Neutrophil (primary cell): ENCODE data around the gene BLCAP.

Experiments used
- H3K27ac ChIP-seq: fragments of 200-600 bp; sonication (generic); 2 replicates; pipeline ENCODE4 v1.5.1; 2016; ENCODE audit warnings: mild to moderate bottlenecking, moderate library complexity
- H3K27me3 ChIP-seq: fragments of 200-600 bp; sonication (generic); 2 replicates; pipeline ENCODE4 v1.6.0; 2016; ENCODE audit warnings: mild to moderate bottlenecking
- H3K36me3 ChIP-seq: fragments of 200-600 bp; sonication (generic); 2 replicates; pipeline ENCODE4 v1.5.1; 2017
- H3K4me1 ChIP-seq, 2 experiments: fragments of 200-600 bp in 1 of 2; sonication (generic) in 1 of 2; 1 replicate in 1 of 2; 2 replicates in 1 of 2; pipeline versions ENCODE4 v1.5.1 to v1.6.1; 2013 to 2016; ENCODE audit warnings: low read depth in 1 of 2, low read length in 1 of 2, mild to moderate bottlenecking in 1 of 2, moderate library complexity in 1 of 2; ENCODE audit not compliant: control insufficient read depth in 1 of 2, insufficient read depth in 1 of 2
- H3K4me3 ChIP-seq, 2 experiments: fragments of 200-600 bp in 1 of 2; sonication (generic) in 1 of 2; 1 replicate in 1 of 2; 2 replicates in 1 of 2; pipeline ENCODE4 v1.5.1; 2013 to 2016; ENCODE audit warnings: low read depth in 1 of 2, low read length in 1 of 2, mild to moderate bottlenecking in 1 of 2, moderate library complexity in 1 of 2
- H3K9me3 ChIP-seq: fragments of 200-600 bp; sonication (generic); 2 replicates; pipeline ENCODE4 v1.5.1; 2016
- TF ChIP-seq, protein P1 (sequence below): fragments of 200-600 bp; sonication (generic); IDR thresholded peaks from 2 replicates; pipeline ENCODE4 v1.5.1; 2016; ENCODE audit warnings: antibody characterized with exemption

Gene BLCAP

GRCh38 chr20:37566590-37567330, 39.1 kb upstream of the BLCAP start:
- Histone ChIP-seq H3K27me3 (peaks cover 98% of the 10 kb centered on the region), H3K36me3 (no peaks in the 10 kb centered on the region), H3K4me3 (no peak overlapping the region), H3K4me1 (no peaks in the 10 kb centered on the region), H3K9me3 (no peaks in the 10 kb centered on the region), H3K27ac (no peak overlapping the region)
- TF ChIP-seq, protein P1, sequence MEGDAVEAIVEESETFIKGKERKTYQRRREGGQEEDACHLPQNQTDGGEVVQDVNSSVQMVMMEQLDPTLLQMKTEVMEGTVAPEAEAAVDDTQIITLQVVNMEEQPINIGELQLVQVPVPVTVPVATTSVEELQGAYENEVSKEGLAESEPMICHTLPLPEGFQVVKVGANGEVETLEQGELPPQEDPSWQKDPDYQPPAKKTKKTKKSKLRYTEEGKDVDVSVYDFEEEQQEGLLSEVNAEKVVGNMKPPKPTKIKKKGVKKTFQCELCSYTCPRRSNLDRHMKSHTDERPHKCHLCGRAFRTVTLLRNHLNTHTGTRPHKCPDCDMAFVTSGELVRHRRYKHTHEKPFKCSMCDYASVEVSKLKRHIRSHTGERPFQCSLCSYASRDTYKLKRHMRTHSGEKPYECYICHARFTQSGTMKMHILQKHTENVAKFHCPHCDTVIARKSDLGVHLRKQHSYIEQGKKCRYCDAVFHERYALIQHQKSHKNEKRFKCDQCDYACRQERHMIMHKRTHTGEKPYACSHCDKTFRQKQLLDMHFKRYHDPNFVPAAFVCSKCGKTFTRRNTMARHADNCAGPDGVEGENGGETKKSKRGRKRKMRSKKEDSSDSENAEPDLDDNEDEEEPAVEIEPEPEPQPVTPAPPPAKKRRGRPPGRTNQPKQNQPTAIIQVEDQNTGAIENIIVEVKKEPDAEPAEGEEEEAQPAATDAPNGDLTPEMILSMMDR, result no peak

GRCh38 chr20:37565134-37565811, 37.6 kb upstream of the BLCAP start:
- TF ChIP-seq, protein P1, result no peak
- Histone ChIP-seq H3K27ac (no peak overlapping the region), H3K9me3 (no peaks in the 10 kb centered on the region), H3K36me3 (no peaks in the 10 kb centered on the region), H3K4me3 (no peak overlapping the region), H3K4me1 (no peaks in the 10 kb centered on the region), H3K27me3 (peaks cover 97% of the 10 kb centered on the region)

- no peaks in the 10 kb centered on the region for H3K36me3 ChIP-seq
- H3K4me3 ChIP-seq, result no peak overlapping the region
- H3K27ac ChIP-seq, result no peak overlapping the region
- peaks cover 97% of the 10 kb centered on the region for H3K27me3 ChIP-seq
- H3K4me1 ChIP-seq, result no peaks in the 10 kb centered on the region
- TF ChIP-seq, protein P1, result peak; percentile 27
- no peaks in the 10 kb centered on the region for H3K9me3 ChIP-seq
Measured at GRCh38 chr20:37564388-37565133, 36.9 kb upstream of the BLCAP start.

DNA sequence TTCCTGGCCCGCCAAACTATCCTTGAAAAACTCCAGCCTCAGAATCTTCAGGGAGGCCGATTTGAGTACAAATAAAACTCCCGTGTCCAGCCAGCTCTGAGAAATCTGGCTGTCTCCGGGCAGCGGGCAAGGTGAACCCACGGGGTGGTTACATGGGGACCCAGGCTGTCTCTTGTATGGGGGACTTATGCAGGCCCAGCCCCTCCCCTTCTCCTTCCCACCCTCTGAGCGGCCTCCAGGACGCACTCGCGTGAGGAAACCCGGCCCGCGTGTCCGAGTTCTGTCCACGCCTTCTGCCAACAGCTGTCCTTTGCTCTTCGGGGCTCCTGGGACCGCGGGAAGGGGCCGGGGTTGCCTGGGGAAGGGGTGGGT, 36.3 kb upstream of the BLCAP start:
- Histone ChIP-seq H3K27me3 (peaks cover 97% of the 10 kb centered on the region), H3K27ac (no peak overlapping the region), H3K4me3 (no peak overlapping the region), H3K9me3 (no peaks in the 10 kb centered on the region), H3K4me1 (no peaks in the 10 kb centered on the region), H3K36me3 (no peaks in the 10 kb centered on the region)
- TF ChIP-seq, protein P1, result no peak

DNA sequence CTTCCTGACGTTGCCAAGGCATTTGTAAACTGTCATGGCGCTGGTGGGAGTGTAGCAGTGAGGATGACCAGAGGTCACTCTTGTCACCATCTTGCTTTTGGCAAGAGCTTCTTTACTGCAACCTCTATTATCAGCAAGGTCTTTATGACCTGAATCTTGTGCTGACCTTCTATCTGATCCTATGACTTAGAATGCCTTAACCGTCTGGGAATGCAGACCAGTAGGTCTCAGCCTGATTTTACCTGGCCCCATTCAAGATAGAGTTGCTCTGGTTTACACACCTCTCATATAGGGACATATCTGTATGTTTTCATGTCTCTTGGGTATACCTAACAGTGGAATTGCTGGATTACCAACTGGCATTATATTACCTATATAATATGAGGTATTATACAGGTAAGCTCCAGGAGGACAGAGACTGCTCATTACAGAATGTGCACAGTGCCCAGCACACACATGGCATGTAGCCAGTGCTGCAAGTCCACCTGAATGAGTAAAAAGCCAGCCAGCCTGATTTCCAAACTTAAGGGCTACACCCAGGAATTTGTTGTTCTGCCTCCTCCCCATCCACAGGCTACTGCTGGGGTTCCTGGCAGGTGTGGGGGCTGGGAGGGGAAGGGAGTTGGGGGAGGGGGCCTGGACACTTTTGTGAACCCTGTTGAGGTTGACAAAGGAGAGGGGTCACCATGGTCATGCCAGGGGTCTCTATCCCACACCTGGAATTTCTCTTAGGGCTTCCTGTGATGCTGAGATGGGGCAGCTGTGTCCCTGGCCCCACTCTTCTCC, 35.2 kb upstream of the BLCAP start:
- Histone ChIP-seq H3K4me1 (no peaks in the 10 kb centered on the region), H3K36me3 (no peaks in the 10 kb centered on the region), H3K9me3 (no peaks in the 10 kb centered on the region), H3K4me3 (no peak overlapping the region), H3K27ac (no peak overlapping the region), H3K27me3 (peaks cover 86% of the 10 kb centered on the region)
- TF ChIP-seq, protein P1, result no peak
